Aorta (tissue), 5 donors: Measurements from ENCODE around the gene C15orf62. TPM values are rescaled to one million over a fixed set of nuclear protein-coding genes. Genes with fewer than 3 reads are reported as not detected.

ENCODE experiments used
- ATAC-seq: fragments of 200-7000 bp; cut with Tn5 transposase; one replicate; pipeline ENCODE4 v1.9.1; 2022; ENCODE audit warnings: moderate library complexity; ENCODE audit not compliant: low FRiP score
- DNase-seq, 2 donors: peaks; one replicate each; pipeline ENCODE4 v3.0.0-alpha.2; 2020
- H3K27ac ChIP-seq, 2 donors: one replicate each; pipeline ENCODE4 v1.5.1; 2013; ENCODE audit warnings: low read length in 2 of 2, mild to moderate bottlenecking in 2 of 2, moderate library complexity in 2 of 2, control low read depth in 1 of 2, inconsistent platforms in 1 of 2, low read depth in 1 of 2
- H3K27me3 ChIP-seq, 2 donors: one replicate each; pipeline ENCODE4 v1.6.1; 2013; ENCODE audit warnings: control low read depth in 1 of 2, low read length in 1 of 2, mild to moderate bottlenecking in 1 of 2, moderate library complexity in 1 of 2; ENCODE audit not compliant: insufficient read depth in 2 of 2, control insufficient read depth in 1 of 2
- H3K36me3 ChIP-seq, 2 donors: one replicate each; pipeline ENCODE4 v1.6.1; 2013; ENCODE audit warnings: control low read depth in 1 of 2, low read length in 1 of 2, mild to moderate bottlenecking in 1 of 2; ENCODE audit not compliant: insufficient read depth in 2 of 2, control insufficient read depth in 1 of 2
- H3K4me1 ChIP-seq, 2 donors: one replicate each; pipeline ENCODE4 v1.6.1; 2013; ENCODE audit warnings: low read length in 2 of 2, control low read depth in 1 of 2, mild to moderate bottlenecking in 1 of 2, moderate library complexity in 1 of 2; ENCODE audit not compliant: insufficient read depth in 2 of 2, control insufficient read depth in 1 of 2
- H3K4me3 ChIP-seq, 2 donors: one replicate each; pipeline ENCODE4 v1.5.1; 2013; ENCODE audit warnings: low read length in 2 of 2, control low read depth in 1 of 2, mild to moderate bottlenecking in 1 of 2
- H3K9me3 ChIP-seq: one replicate; pipeline ENCODE4 v1.6.1; 2013; ENCODE audit warnings: mild to moderate bottlenecking, low read length; ENCODE audit not compliant: control insufficient read depth
- WGBS, 2 donors: extraction: QIAGEN DNeasy Blood & Tissue Kit; methylation state at CpG; one replicate each; pipeline ENCODE4 v1.1.7; 2013; 5-methylcytosine and 5-hydroxymethylcytosine counted together
- intact Hi-C, 2 donors: fragments of 100-400 bp; cut with DNase I; formaldehyde crosslinking; loops; one replicate each; pipeline versions ENCODE4 v1.14.2 to v1.15.0; 2022
- long read RNA-seq, 2 donors: library from polyadenylated mRNA; unstranded; transcript quantifications; one replicate each; pipeline ENCODE4 v2.0.0, GENCODE V29; 2020 to 2021
- polyA plus RNA-seq, 2 donors: library from polyadenylated mRNA; stranded (reverse); fragments of 200-250 nt; gene quantifications; one replicate each; pipeline ENCODE4 v1.2.3, GENCODE V29; 2013
- total RNA-seq, 2 donors: library from RNA; stranded (reverse); fragmentation: NEBNext Ultra II Directional; extraction: Animal tissue kit (Norgen Biotek cat#: 25700); gene quantifications; one replicate each; pipeline ENCODE4 v1.2.1, GENCODE V29; 2021
- donor health status: healthy with polysubstance abuse.
- donor health status: Bipolar disorder and iron deficiency.
- donor health status: DM: no; HTN: no; CAD: no.
- donor health status: DM: no; HTN: no; CAD: no.
- donor health status: DM: yes; HTN: yes; CAD: no.

The C15orf62 gene
- total RNA-seq: under 1 TPM; 0.19 to 0.87 TPM
- under 1 TPM in 1 of 2 donors, not detected in 1; 0.97 TPM for polyA plus RNA-seq
- long read RNA-seq, donor 1, partial matches to known transcripts: 0 of 3 reads
- long read RNA-seq, donor 1, other reads (novel, unspliced or antisense): 0 of 3 reads
- long read RNA-seq, donor 2, partial matches to known transcripts: 0 of 2 reads
- long read RNA-seq, donor 2, other reads (novel, unspliced or antisense): 0 of 2 reads

GRCh38 chr15:40769274-40770146 is at the start of gene C15orf62:
TSS of gene C15orf62 (plus strand) at chr15:40769980. CDS start at chr15:40770496, 516 bp downstream.
- intact Hi-C loops: loop anchor here (10.0 kb wide), 2 partner anchors 125 to 175 kb away; partner anchors contain the start of genes KNL1 (in 1 of the 2) and VPS18 (in 1 of the 2)
- Histone ChIP-seq H3K9me3 (no peaks in the 10 kb centered on the region), H3K4me3 (no peak within 1 kb of the TSS), H3K36me3 (no peaks in the 10 kb centered on the region), H3K4me1 (no peaks in the 10 kb centered on the region), H3K27ac (no peak within 1 kb of the TSS), H3K27me3 (no peaks in the 10 kb centered on the region)
- ATAC-seq: no peak
- DNase-seq: peak in 1 of 2 donors; percentile 55
- 75 to 77% methylated on average over 28 of the region's 28 CpGs for WGBS, 2 donors

GRCh38 chr15:40721701-40722100 is 48.1 kb upstream of the C15orf62 start:
- Histone ChIP-seq H3K36me3 (no peaks in the 10 kb centered on the region), H3K27ac (no peak overlapping the region), H3K4me3 (no peak overlapping the region), H3K9me3 (no peaks in the 10 kb centered on the region), H3K27me3 (no peaks in the 10 kb centered on the region), H3K4me1 (no peaks in the 10 kb centered on the region)
- intact Hi-C loops: no loop called here
- WGBS, 2 donors: 72 to 80% methylated on average over 1 of the region's 1 CpG
- no peak for ATAC-seq
- DNase-seq: no peak

GRCh38 chr15:40722354-40722753 is 47.4 kb upstream of the C15orf62 start:
- Histone ChIP-seq H3K4me3 (no peak overlapping the region), H3K36me3 (no peaks in the 10 kb centered on the region), H3K27ac (no peak overlapping the region), H3K9me3 (no peaks in the 10 kb centered on the region), H3K4me1 (no peaks in the 10 kb centered on the region), H3K27me3 (no peaks in the 10 kb centered on the region)
- no peak for ATAC-seq
- DNase-seq: no peak
- intact Hi-C loops: no loop called here
- WGBS, 2 donors: 92% methylated on average over 4 of the region's 4 CpGs

DNA sequence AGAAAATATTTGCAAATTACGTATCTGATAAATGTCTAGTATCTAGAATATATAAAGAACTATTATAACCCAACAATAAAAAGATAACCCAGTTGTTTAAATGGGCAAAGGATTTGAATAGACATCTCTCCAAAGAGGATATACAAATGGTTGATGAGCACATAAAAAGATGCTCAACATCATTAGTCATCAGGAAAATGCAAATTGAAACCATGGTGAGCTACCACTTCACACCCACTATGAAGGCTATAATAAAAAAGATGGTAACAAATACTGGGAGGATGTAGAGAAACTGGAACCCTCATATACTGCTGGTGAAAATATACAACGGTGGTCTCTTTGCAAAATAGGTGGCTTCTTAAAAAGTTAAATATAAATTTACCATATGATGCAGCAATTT is 46.8 kb upstream of the C15orf62 start:
- Histone ChIP-seq H3K27ac (no peak overlapping the region), H3K36me3 (no peaks in the 10 kb centered on the region), H3K4me3 (no peak overlapping the region), H3K4me1 (no peaks in the 10 kb centered on the region), H3K27me3 (no peaks in the 10 kb centered on the region), H3K9me3 (no peaks in the 10 kb centered on the region)
- intact Hi-C loops: no loop called here
- no peak for DNase-seq
- ATAC-seq: no peak
- 90 to 95% methylated on average over 2 of the region's 2 CpGs for WGBS, 2 donors

- no peak overlapping the region for H3K4me3 ChIP-seq
- H3K36me3 ChIP-seq: no peaks in the 10 kb centered on the region
- intact Hi-C loops: no loop called here
- whole genome bisulfite sequencing, 2 donors: 91 to 93% methylated on average over 2 of the region's 2 CpGs
- H3K27me3 ChIP-seq: no peaks in the 10 kb centered on the region
- DNase-seq (no peak), ATAC-seq (no peak)
- no peaks in the 10 kb centered on the region for H3K9me3 ChIP-seq
- no peaks in the 10 kb centered on the region for H3K4me1 ChIP-seq
- H3K27ac ChIP-seq: no peak overlapping the region
Measured at GRCh38 chr15:40723919-40724318, 45.9 kb upstream of the C15orf62 start.

- Histone ChIP-seq H3K27ac (no peak overlapping the region), H3K27me3 (no peaks in the 10 kb centered on the region), H3K9me3 (no peaks in the 10 kb centered on the region), H3K4me1 (no peaks in the 10 kb centered on the region), H3K36me3 (peaks cover under 1 to 2% of the 10 kb centered on the region in 2 donors), H3K4me3 (no peak overlapping the region)
- 86 to 91% methylated on average over 3 of the region's 3 CpGs for WGBS, 2 donors
- ATAC-seq: no peak
- no peak for DNase-seq
- intact Hi-C loops: no loop called here
Measured at GRCh38 chr15:40731034-40731433, 38.7 kb upstream of the C15orf62 start.

DNA sequence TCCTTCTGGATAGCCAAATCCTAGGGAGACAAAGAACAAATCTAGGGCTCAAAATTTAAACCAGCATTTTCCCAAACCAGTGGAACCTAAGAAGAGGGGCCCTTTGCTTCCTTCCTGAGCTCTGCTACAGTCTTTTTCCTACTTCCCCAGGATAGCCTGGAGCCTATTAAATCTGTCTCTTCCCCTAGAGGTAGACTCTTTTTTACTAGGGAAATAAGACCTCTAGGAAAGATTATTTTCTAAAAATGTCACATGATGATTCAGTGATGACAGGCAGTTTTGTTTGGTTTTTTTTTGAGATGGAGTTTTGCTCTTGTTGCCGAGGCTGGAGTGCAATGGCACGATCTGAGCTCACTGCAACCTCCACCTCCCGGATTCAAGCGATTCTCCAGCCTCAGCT is 33.2 kb upstream of the C15orf62 start:
- WGBS, 2 donors: 78 to 81% methylated on average over 4 of the region's 4 CpGs
- no peak overlapping the region for H3K27ac ChIP-seq
- H3K4me3 ChIP-seq: no peak overlapping the region
- ATAC-seq: no peak
- DNase-seq: no peak
- H3K36me3 ChIP-seq: peaks cover 3 to 5% of the 10 kb centered on the region in 2 donors
- intact Hi-C loops: no loop called here
- no peaks in the 10 kb centered on the region for H3K9me3 ChIP-seq
- no peaks in the 10 kb centered on the region for H3K4me1 ChIP-seq
- no peaks in the 10 kb centered on the region for H3K27me3 ChIP-seq

DNA sequence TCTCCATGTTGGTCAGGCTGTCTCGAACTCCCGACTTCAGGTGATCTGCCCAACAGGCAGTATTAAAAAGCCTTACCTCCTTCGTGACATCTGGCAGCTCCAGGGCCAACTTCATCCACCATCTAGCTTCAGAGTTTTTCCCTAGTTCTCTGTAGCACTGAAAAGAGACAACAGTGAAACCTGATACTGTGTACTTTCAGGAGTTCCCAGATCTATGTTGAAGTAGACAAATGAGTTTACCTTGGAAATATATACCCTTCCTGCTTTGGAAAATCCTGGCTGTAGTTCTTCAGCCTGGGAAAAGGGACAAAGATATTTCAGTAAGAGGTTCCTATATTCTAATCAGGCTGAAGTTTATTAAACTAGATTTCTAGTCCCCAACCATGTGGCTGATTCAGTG is 32.7 kb upstream of the C15orf62 start:
- intact Hi-C loops: no loop called here
- 79 to 83% methylated on average over 3 of the region's 3 CpGs for WGBS, 2 donors
- Histone ChIP-seq H3K4me3 (no peak overlapping the region), H3K36me3 (peaks cover 3 to 5% of the 10 kb centered on the region in 2 donors), H3K27ac (no peak overlapping the region), H3K9me3 (no peaks in the 10 kb centered on the region), H3K27me3 (no peaks in the 10 kb centered on the region), H3K4me1 (no peaks in the 10 kb centered on the region)
- no peak for ATAC-seq
- DNase-seq: no peak

DNA sequence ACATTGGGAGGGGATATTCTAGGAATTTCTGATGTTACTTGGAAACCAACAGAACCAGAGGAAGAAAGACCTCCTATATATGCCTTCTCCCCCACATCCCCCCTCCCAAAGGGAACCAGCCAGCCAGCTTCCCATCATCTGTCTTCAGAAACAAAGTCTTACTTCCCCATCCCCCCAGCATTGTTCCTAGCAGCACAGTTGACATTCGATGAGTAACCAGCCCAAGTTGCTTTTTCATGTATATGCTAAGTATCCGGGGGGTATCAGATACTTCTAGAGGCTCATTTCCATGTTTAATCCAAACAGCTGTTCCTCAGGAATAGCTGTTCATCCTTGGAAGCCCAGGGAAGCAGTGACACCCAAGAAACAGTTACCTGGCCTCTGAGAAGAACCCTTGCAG is 30.7 kb upstream of the C15orf62 start:
- intact Hi-C loops: no loop called here
- Histone ChIP-seq H3K9me3 (no peaks in the 10 kb centered on the region), H3K36me3 (peaks cover 5 to 8% of the 10 kb centered on the region in 2 donors), H3K27ac (no peak overlapping the region), H3K4me1 (no peaks in the 10 kb centered on the region), H3K27me3 (no peaks in the 10 kb centered on the region), H3K4me3 (no peak overlapping the region)
- WGBS, 2 donors: 54 to 58% methylated on average over 2 of the region's 2 CpGs
- DNase-seq (no peak), ATAC-seq (no peak)
